Right lobe of liver (tissue), 4 donors: Measurements from ENCODE around the gene ZFP57.

ENCODE experiments used
- POLR2A ChIP-seq: fragments of 450-650 bp; IDR thresholded peaks from one replicate; pipeline ENCODE4 v1.6.1; 2017; ENCODE audit warnings: antibody characterized with exemption, mild to moderate bottlenecking
- TF ChIP-seq, protein P1 (sequence below), 4 donors: fragments of 200-600 bp in 3 of 4; fragments of 450-650 bp in 1 of 4; IDR thresholded peaks; one replicate each; pipeline versions ENCODE4 v1.5.1 to v1.8.0; 2016 to 2022; ENCODE audit warnings: antibody characterized with exemption in 4 of 4, mild to moderate bottlenecking in 2 of 4
- donor health status: DM: no; HTN: no; CAD: no.
- donor health status: DM: no; HTN: no; CAD: no.
- donor health status: DM: no; HTN: yes; CAD: no.

DNA sequence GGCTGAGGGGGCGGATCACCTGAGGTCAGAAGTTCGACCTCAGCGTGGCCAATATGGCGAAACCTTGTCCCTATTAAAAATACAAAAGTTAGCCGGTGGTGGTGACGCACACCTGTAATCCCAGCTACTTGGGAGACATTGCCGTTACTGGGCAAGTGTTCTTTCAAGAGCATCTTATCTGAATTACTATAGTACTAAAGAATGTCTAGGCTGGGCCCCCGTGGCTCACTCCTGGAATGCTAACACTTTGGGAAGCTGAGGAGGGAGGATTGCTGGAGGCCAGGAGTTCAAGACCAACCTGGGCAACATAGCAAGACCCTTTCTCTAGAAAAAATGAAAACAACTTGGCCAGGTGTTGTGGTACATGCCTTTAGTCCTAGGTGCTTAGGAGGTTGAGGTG is 859 bp upstream of the ZFP57 start:
- no peak for TF ChIP-seq POLR2A
- TF ChIP-seq, protein P1, sequence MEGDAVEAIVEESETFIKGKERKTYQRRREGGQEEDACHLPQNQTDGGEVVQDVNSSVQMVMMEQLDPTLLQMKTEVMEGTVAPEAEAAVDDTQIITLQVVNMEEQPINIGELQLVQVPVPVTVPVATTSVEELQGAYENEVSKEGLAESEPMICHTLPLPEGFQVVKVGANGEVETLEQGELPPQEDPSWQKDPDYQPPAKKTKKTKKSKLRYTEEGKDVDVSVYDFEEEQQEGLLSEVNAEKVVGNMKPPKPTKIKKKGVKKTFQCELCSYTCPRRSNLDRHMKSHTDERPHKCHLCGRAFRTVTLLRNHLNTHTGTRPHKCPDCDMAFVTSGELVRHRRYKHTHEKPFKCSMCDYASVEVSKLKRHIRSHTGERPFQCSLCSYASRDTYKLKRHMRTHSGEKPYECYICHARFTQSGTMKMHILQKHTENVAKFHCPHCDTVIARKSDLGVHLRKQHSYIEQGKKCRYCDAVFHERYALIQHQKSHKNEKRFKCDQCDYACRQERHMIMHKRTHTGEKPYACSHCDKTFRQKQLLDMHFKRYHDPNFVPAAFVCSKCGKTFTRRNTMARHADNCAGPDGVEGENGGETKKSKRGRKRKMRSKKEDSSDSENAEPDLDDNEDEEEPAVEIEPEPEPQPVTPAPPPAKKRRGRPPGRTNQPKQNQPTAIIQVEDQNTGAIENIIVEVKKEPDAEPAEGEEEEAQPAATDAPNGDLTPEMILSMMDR (IDR thresholded peaks at IDR 0.05), result no peak
